CD4-positive, alpha-beta T cell treated with Interleukin-12 subunit alpha and Interleukin-12 subunit beta, for 1 hour (primary cell): ENCODE data around the gene ERC2.
"Not testable (repeated sequence)": the region's sequence is repeated elsewhere in the genome, so short reads cannot be mapped to it uniquely, and the experiment has no call there.

Experiments used
- DNase-seq: peaks from one replicate; pipeline ENCODE4 v3.0.0-alpha.2; 2020

Gene ERC2

DNA sequence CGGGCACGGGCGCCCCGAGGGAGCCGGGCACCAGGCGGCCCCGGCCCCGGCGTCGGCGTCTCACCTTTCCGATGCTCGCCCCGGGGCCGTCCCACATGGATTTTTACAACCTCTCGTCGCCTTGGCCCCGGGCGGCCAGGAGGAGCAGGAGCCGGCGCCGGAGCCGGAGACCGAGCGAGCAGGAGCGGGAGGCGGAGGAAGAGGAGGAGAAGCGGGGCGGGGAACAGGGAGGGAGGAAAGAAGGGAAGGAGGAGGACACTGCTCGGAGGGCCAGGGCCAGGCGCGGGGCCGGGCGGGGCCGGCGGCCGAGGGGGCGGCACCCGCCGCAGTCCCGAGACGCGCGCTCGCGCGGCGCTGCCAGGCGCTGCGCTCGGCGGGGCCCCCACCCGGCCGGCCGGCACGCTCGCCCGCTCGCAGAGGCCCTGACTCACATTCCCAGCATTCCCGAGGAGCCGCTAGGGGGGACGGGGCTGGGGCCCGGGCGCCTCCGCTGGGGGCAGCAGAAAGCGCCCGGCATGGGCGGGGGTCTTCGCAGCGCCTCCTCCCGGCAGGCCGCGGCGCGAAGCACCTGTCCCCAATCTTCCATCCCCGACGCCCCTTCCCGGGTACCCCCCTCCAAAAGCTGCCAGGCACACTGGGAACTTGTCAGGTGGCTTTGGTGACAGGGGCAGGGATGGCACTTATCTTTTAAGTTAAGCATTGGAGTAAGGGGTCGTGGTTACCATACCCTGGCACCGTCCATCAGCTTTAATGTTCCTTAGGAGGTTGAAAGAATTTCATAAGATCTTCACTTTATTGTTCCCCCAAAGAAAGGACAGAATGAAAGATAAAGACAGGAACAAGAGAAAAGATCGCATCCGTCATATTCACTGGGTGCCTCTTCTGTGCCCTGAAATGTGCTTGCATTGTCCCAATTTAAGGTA lies at the start of gene ERC2:
TSS of gene ERC2 (minus strand) at position 284 of the 923 bp plus-strand sequence.
- DNase-seq = no peak

DNA sequence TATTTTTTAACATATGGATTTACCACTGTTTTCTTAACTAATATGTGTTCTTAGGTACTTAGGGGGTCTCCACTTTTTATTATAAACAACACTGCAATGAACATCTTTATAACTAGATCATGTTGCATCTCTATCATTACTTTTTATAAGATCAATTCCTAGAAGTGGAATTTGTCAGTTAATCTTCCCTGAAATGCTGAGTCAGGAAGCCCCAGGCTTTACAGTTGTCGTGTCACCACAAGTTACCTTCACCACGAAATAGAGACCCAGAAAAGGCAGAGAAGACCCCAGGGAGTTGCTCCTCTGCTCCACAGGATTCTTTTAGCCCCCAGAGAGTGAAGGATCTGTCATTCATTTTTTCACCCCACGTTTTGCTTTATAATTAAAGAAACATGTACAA lies 34.5 kb upstream of the ERC2 start:
- DNase-seq = no peak

GRCh38 chr3:56496376-56496775 lies 28.1 kb upstream of the ERC2 start:
- not testable (repeated sequence) for DNase-seq

GRCh38 chr3:56494679-56495322 lies 26.5 kb upstream of the ERC2 start:
- peak; percentile 83 for DNase-seq

DNA sequence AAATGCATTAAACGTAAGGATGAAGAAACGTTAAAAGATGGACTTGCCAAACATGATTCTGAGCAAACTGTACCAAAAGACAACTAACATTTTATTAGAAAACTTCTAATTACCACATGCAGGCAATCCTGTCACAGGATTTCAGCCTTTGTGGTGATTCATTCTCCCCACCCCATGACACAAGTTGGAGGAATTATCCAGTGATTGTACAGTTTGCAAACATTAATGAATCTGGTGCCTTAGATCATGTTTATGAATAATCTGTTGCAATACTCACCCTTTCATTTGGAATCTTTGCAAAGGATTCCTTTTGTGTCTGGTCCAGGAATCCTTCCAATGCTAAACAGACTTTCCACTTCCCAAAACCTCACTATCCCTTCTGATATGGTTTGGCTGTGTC lies 23.3 kb upstream of the ERC2 start:
- no peak for DNase-seq

- DNase-seq = no peak
Observed at GRCh38 chr3:56488812-56489600, 20.7 kb upstream of the ERC2 start.

- no peak for DNase-seq
Observed at GRCh38 chr3:56484525-56485032, 16.3 kb upstream of the ERC2 start.

DNA sequence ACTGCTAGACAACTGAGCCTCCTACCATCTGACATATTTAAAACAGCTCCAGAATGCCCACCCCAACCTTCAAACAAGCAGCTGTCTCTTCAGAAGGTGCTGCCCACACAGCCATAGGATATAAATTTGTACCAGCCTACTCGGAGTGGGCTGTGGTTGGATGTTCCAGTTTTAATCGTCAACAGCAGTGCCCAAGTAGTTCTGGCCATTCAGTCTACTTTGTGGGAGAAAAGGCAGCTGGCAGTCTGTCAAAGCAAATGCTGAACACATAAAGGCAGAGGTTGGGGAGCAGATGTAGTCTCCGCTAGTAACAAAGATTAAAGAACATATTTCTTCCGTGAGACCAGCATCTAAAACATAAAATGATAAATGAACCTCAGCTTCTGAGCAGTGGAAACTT lies 15.9 kb upstream of the ERC2 start:
- no peak for DNase-seq

DNA sequence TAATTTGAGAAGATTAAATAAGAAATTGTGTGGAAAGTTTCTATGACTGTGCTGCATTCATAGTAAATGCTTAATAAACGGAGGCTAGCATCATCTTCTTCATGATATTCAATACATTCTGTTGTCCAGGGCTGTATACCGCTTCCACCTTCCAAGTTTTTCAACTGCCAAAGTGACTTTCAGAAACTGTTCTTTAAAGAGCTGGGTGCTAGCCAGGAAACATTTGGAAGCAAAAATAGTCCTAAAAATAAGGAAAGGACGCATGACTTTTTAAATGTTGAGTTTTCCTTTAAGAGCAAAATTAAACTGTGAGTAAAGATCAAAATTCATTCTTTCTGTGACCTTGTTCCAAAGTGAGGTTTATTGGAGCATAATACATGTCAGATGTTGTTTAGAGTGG lies 9.4 kb upstream of the ERC2 start:
- DNase-seq = no peak

DNA sequence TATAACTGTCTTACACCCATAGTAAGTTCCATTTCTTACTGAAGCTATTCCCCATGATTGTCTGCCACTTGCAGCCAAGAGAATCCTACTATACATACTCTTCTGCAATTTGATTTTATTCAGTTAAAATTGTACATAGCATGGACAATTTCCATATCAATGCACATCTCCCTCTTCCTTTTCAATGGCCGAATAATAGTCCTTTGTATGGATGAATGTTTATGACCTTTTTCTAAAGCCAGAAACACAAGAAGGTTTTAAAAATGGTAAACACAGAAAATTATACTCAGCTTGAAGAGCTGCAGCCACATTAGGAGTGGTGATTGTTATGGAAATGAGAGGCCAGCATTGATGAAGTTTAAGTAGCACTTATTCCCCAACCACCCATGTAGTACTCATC lies 8.5 kb upstream of the ERC2 start:
- DNase-seq = no peak

DNA sequence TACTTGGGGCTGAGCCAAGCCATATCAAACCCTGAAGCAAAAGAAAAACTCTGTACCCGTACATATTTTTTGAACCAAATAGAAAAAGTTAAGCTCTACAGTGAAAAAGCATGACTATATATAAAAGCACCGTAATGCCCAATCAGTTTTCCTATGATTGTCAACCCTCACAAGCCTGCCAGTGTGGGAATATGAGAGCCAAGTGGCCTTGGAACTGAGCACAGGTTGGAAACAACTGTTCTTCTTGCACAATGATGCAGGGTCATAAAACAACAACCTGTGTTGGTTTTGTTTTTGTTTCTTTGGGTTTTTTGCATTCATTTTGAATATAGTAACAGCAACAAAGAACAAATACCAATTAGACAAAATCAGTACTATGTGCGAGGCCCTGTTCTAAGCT lies 3.5 kb upstream of the ERC2 start:
- DNase-seq = no peak

DNA sequence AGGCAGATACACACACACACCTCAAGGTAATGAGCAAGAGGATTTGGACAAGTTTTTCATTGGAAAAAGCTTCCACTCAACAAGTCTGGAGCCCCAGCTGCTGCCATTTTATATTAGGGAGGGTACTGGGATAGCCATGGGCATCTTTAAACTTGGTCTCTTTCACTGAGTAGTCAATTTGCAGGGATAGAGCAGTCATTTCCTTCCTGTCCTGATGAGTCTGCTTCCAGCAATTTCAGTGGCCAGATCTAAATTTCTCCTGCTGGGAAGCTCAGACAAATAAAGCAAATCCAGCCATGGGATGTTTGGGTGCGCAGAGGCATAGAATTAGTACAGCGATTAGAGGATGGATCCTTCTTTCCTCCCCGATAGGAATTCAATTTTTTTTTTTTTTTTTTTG lies 874 bp upstream of the ERC2 start:
- DNase-seq = no peak

DNA sequence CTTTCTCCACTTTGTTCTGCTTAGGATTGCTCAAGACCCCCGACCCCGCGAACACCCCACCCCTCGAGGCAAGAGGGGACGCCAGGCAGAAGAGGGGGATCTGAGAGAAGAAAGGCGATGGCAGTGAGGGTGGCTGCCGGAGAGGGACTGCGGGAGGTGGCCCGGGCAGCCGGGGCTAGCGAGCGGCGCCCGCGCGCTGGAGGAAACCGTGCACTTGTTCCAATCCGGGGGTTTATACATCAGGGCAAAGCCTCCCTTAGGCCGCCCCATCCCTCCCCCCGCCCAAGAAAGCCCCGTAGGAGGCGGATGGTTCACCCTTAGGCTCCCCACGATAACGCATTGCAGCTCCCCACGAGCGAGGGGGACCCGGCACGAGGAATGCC lies 475 bp downstream of the ERC2 start:
- DNase-seq = no peak

DNA sequence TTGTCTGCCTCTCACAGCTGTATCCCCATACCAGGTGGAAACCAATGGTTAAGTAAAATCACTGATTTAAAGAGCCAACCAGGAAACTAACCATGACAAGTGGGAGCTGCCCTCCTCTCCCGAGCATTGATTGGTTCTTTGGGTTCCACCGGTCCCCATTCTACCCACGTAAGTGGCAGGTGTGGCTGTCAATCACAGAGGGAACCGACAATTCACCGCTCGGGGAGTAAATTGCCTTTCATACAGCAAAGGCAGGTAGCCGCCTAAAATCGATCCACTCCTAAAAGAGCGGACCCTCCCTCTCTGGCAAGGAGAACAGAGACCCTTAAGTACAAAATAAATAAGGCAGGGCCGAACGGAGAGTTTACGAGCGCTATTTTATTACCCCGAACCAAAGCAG lies 1.2 kb downstream of the ERC2 start:
- DNase-seq = peak; percentile 31

DNA sequence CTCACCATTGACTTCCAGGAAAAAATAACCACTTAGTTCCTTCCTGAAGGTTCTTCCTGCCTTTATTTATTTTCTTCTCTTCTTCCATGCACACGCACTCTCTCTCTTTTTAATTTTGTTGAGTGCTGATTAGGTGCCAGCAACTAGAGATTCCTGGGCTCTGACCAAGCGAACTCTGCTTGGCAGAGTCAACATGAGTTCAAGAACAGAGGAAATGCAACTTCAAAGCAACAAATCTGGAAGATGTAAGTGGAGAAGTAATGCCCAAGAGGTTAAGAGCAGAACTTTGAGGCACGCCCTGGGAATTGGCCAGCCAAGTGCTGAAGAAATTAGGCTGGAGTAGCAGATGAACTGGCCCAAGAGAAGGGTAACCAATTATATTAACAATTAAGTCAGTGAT lies 8.5 kb downstream of the ERC2 start:
- DNase-seq = no peak

DNA sequence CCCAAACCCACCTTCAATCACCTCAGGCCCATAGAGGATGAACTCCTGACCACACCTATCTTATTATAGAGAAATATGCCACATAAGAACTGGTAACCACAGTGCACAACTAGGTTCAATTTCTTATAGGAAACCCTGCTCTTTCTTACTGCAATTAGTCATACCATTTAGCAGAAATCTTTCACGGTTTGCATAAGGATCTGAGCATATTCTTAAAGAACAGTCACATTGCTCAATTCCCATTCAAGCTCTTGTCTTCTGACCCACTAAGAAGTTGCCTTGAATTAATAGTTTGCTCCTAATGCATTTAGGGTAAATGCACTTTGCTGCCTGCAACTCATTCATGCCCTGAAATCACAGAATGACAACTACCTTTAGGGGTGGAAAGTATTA lies 9.2 kb downstream of the ERC2 start:
- no peak for DNase-seq

DNA sequence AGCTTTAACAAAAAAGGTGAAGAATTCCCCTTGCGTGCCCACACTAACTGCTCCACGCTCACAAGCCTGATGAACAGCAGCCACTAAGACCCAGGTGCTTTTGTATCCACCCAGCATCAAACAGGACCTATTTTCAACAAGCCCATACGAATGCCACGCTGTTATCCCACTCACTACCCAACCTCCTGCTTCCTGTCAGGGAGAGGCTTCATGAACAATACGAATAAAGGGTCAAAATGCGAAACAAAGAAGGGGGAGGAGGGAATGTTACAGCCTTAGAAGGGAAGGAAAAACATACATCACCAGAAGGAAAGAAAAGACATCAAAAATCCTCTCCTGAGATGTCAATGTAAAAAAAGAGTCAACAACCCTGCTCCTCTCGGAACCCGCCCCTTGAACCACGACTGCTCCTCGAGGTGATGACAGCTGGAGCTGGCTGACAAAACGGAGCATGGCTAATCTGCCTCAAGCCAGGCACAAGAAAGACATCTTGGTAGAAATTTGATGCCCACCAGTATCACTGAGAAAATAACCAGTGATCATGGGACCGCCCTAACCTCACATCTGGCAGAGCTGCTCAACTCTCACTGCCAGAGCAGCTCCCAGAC lies 9.7 kb downstream of the ERC2 start:
- no peak for DNase-seq

DNA sequence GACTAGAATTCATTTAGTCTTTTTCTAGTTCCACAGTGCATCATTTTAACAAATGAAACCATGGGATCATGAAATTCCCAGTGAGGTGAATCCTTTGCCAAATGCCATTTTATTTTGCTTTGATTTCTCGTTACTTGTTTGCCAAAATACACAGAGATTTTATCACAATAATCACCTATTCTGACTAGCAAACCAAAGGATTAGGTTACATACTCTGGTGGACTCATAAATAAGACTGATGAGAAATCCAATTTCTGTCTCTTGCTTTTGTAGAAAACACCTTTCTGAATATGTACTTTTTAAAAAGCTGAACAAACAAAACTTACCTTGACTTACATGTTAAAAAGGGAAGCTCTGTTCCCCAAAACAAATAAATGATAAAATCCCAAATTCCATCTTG lies 12.2 kb downstream of the ERC2 start:
- no peak for DNase-seq

DNA sequence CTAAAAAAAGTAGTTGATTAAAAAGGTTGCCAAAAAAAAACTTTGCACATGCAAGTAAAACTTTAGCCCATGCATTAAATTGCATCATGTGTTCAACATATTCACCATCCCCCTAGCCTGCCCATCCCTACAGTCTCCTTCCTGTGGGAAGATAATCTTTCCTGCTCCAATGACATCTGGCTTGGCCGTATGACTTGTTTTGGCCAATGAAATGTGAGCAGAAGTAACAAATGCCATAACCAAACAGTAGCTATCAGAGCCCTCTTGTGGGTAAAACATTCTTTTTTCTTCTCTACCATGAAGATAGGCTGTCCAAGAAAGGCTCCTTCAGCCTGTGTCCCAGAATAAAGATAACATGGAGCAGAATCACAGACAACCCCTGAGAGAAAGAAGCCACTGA lies 15.3 kb downstream of the ERC2 start:
- no peak for DNase-seq

GRCh38 chr3:56452085-56452484 lies 16.2 kb downstream of the ERC2 start:
- DNase-seq = no peak

- DNase-seq = no peak
Observed at GRCh38 chr3:56443372-56443771, 24.9 kb downstream of the ERC2 start.

DNA sequence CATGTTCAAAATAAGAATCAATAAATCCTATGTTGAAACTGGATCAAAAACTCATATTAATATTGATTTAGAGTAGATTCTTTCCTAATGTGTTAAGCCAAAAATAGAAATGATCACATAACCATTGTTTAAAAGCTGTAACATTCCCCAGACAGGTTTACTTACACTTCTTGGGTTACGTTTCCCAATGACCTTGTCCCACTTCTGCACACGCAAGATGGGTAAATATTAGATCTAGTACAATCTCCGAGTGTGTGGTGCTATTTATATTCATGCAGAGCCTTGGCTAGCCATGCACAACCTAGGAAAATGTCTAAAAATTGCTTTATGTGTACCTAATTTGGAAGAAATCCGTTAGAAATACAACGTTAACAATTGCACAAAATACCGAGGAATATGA lies 39.6 kb downstream of the ERC2 start:
- DNase-seq = no peak

GRCh38 chr3:56424885-56425284 lies 43.4 kb downstream of the ERC2 start:
- no peak for DNase-seq
